Brain pericyte (primary cell): ENCODE results near the gene CNN3.
"Not testable (repeated sequence)": the region's sequence is repeated elsewhere in the genome, so short reads cannot be mapped to it uniquely, and the experiment has no call there.

ENCODE experiments used
- DNase-seq: peaks from one replicate; pipeline ENCODE4 v3.0.0-alpha.2; 2012; ENCODE audit warnings: low read depth, low spot score

Gene CNN3

DNA sequence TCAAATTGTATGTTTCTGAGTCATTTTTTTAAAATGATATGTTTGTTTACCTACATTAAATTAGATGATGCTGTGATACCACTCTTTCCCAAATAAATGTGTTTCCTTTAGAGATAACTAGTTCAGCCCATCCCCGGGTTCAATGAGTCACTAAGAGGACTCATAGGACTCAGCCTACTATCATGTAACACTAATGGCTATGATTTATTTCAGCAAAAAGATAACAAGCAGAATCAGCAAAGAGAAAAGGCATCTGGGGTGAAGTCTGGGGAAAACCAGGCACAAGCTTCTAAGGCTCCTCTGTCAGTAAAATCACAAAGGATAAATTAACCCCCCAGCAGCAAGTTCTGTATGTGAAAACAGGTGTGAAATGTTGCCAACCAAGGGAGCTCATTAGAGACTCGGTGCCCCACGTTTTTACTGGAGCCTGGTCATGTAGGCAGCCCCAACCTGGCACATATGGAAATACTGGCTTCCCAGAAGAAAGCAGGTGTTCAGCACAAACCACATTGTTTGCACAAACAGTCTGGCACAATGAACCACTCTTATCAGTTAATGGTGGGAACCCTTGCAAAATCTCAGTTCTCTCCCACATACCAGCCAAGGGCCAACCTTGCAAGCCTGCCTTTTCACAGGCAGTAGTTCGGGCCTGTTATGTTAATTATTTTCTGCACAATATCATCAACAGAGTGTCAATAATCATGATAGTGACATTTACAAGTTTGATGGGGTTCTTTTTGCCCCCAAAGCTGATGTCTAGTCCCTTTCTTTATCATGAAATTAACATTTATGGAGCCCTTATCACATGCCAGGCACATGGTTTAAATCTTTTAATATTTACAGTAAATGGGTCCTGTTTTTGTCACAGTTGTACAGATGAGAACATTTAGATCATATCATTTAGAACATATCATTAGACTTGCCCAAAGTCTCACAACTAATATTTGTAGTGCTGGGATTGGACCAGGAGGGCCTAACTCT, 23.1 kb upstream of the CNN3 start:
- DNase-seq: no peak

- no peak for DNase-seq
Measured at GRCh38 chr1:94947437-94947836, 20.5 kb upstream of the CNN3 start.

- DNase-seq: no peak
Measured at GRCh38 chr1:94946886-94947285, 20.0 kb upstream of the CNN3 start.

GRCh38 chr1:94942171-94943128, 15.5 kb upstream of the CNN3 start:
- DNase-seq: no peak

- not testable (repeated sequence) for DNase-seq
Measured at GRCh38 chr1:94941480-94941879, 14.6 kb upstream of the CNN3 start.

- DNase-seq: no peak
Measured at GRCh38 chr1:94940738-94941137, 13.8 kb upstream of the CNN3 start.

GRCh38 chr1:94937820-94938219, 10.9 kb upstream of the CNN3 start:
- no peak for DNase-seq

DNA sequence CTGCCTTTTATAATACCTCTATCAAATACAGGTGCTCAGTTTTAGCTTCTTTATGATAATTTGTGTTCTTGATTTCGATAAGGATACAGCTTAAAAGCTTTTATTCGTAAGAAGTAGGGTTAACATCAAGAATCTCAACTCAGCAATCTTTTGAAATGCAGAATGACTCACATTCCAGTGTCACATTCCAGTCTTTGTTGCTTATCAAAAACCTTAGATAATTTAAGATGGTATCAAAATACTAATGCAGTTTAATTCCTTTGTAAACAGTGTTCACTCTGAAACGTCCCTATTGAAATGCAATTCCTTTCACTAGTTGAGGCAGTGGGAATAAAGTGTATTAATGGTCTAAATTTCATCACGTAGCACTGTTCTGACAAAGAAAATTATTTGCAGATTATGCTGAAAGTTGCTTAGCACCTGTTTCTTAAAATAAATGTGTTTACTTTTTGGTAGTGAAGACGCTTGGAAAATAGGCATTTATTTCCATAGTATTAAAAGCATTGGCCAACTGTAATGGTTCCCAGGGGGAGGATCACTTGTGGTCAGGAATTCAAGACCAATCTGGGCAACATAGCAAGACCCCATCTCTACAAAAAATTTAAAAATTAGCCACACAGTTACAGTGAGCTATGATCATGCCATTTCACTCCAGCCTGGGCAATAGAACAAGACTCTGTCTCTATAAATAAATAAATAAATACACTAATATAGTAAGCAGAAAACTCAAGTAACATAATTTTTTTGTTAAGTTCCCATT, 10.1 kb upstream of the CNN3 start:
- DNase-seq: no peak

DNA sequence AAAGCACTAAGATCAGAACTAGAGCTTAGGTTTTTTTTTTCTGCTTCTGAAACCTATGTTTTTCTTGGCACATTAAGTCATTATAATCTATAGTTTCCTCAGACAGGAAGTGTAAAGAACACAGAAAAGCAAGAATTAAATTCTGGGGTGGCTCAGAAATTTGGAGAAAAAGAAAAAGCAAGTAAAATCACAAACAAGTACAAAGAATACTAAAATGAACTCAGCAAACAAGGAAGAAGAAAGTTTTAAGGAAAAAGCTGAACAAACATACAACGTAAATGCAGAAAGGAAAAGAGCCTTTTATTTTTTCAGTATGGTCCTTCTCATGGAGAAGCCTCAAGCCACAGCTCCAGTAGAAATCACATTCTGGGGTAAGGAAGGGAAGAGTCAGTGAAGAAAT, 8.6 kb upstream of the CNN3 start:
- DNase-seq: no peak

DNA sequence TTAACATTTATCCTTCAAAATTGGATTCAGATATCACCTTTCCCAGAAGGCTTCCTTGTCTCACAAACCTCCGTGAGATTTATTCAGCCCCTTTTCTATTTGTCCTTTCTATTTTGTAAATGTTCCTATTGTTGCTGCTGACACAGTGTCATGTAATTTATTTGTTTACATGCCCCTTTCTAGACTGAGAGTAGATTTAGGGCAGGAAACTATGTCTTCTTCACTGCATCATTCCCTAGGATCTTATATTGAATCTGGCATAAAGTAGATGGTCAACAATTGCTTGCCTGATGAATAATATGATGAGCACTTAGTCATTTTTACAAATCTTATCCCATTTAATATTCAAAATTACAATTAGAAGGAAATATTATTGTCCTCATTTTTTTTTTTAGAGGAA, 8.1 kb upstream of the CNN3 start:
- DNase-seq: no peak

DNA sequence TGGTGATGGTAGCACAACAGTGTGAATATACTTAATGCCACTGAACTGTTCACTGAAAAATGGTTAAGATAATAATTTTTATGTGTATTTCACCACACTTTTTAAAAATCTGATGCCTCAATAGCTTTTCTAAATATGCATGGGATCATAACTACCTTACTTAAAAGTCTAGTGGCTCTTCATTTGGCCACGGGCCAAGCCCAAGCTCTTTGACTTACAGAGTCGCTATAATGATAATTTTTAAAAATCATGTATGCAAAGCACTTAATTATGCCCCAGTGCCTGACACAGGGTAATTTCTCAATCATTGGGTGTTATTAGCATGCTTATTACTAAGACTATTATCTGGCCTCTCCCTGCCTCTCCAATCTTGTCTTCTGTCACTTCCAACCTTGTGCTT, 7.6 kb upstream of the CNN3 start:
- DNase-seq: no peak

DNA sequence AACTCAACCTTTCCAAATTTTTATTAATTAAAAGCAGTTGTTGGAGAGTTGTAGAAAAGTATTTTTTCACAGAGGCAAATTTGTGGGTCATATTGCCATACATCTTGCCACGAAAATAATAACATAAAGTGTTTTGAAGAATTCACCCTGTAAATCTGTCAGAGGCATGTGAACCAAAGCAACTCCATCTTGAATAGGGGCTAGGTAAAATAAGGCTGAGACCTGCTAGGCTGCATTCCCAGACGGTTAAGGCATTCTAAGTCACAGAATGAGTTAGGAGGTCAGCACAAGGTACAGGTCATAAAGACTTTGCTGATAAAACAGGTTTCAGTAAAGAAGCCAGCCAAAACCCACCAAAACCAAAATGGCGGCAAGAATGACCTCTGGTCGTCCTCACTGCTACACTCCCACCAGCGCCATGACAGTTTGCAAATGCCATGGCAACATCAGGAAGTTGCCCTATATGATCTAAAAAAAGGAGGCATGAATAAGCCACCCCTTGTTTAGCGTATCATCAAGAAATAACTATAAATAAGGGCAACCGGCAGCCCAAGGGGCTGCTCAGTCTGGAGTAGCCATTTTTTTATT, 4.4 kb upstream of the CNN3 start:
- DNase-seq: no peak

GRCh38 chr1:94929351-94930217, 2.7 kb upstream of the CNN3 start:
- DNase-seq: no peak

DNA sequence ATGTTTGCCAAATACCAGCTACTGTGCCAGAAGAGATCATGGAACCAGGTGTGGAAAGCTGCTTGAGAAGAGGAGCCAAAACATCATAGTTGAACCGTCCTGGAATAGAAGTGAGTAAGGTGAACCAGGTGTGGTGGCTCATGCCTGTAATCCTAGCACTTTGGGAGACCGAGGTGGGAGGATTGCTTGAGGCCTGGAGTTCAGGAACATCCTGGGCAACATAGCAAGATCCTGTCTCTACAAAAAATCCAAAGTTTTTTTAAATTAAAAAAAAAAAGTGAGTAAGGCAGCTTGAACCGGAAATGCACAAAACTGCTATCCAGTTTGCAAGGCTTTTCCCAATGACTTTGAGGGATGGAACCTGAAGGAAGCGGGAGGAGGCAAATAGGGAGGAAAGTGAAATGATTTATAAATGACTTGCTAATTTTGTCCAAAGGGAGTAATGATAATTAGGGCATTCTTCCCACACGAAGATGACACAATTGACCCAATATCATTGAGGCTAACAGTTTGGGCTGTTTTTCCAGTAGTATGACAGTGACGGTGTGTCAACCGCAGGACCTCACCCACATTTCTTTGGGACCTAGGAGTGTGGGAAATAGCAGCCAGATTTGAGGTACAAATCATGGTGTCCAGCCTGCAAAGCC, 1.5 kb upstream of the CNN3 start:
- no peak for DNase-seq

- DNase-seq: peak; percentile 29
Measured at GRCh38 chr1:94927405-94928175, 680 bp upstream of the CNN3 start.

GRCh38 chr1:94926126-94926914, 590 bp downstream of the CNN3 start:
- no peak for DNase-seq

DNA sequence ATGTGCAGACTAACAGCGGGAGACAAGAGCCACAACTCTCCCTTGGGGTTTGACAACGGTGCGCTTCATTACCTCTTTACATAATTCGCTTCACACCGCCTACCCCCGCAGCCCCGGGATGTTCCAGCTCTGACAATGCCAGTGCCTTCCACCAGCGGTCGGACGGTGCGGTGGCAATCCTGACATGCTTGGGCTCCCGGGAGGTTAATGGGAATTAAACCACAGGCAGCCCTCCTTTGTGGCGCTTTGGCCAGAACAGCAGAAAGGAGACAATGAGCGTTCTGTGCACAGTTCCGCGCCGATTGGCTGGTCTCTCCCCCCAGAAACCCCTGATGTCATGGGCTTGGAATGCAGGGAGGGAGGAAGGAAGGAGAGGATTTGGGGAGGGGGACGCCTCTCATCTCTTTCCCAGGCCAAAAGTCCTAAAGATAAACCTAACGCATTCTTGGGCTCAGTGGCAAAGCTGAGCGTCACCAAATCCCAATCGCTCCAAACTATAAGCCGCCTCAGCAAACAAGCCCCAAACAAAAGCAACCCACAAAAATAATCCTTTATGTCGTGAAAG, 1.3 kb downstream of the CNN3 start:
- no peak for DNase-seq

DNA sequence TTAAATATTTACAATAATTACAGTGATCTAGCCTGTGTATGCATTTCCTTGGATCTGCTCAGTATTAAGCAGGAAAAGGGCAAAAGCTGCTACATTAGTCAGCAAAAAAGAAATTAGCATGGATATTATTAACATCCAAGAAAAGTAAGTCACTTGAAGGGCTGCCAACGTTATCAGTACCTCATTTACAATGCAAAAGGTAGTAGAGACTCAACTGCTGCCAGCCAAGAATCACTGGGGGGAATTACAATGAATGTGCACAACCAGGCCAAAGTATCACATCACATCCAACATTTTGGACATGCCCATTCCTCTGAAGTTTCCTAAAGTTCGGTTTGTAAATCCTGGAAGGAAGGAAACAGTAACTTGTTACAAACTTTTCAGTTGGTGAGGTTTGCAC, 1.9 kb downstream of the CNN3 start:
- DNase-seq: no peak
